ENCODE measurements around the gene TTLL11. TPM values are rescaled to one million over a fixed set of nuclear protein-coding genes. Genes with fewer than 3 reads are reported as not detected.
A peak's percentile ranks its signal among the peaks of the same experiment; 100 is the strongest.

Gene TTLL11
- total RNA-seq, 1 experiment from 2014 or later = 3.8 TPM

DNA sequence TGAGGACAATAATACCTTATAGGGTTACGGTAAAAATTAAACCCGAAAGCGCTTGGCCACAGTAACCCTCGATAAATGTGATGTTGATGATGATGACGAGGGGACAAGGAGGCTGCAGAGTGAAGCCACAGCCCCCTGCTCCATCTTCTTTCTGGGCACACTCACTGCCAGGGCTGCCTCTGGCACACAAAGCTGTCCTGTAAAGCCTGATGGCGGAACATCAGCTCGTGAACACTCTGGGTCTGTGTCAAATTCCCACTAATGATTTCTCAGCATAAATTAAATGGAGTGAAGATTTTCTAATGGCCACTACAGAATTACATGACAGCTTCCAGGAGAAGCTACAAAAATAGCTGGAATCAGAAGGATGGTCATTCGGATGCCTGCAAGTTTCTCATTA lies 142.2 kb downstream of the TTLL11 start:
- Histone ChIP-seq H3K27me3 (replicated peaks) (no peaks in the 10 kb centered on the region), H3K27ac (no peak overlapping the region), H3K4me3 (no peak overlapping the region), H3K9me3 (replicated peaks) (no peaks in the 10 kb centered on the region), H3K36me3 (no peaks in the 10 kb centered on the region), H3K4me1 (replicated peaks) (peaks cover 5% of the 10 kb centered on the region)
- no peak for DNase-seq (ENCODE audit: low read depth in 1 of 2, low spot score in 2 of 2)

GRCh38 chr9:121950441-121950840 lies 142.7 kb downstream of the TTLL11 start:
- DNase-seq (ENCODE audit: low read depth in 1 of 2, low spot score in 2 of 2) = no peak
- H3K27me3 ChIP-seq (replicated peaks) = no peaks in the 10 kb centered on the region
- no peak overlapping the region for H3K4me3 ChIP-seq
- H3K27ac ChIP-seq = no peak overlapping the region
- no peaks in the 10 kb centered on the region for H3K9me3 ChIP-seq (replicated peaks)
- no peaks in the 10 kb centered on the region for H3K36me3 ChIP-seq
- peaks cover 8% of the 10 kb centered on the region for H3K4me1 ChIP-seq (replicated peaks)

DNA sequence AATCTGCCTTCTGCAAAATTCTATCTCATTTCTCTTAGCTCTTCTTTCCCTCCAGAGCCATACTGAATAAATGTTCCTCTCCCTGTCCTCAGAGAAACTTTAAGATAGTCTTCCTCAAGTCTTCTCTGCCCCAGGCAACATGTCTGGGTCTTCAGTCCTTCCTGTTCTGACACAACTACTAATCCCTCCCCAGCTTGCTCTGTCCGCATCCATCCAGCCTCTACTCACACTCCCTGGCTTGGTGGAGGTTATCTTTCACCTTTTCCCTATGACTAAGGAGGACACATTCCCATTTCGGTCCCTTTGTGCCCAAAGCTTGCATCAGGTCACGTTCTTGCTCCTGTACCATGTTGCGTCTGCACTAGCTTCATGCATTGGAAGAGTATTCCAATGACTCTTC lies 143.3 kb downstream of the TTLL11 start:
- DNase-seq (ENCODE audit: low read depth in 1 of 2, low spot score in 2 of 2) = no peak
- H3K27ac ChIP-seq = no peak overlapping the region
- H3K27me3 ChIP-seq (replicated peaks) = no peaks in the 10 kb centered on the region
- H3K4me3 ChIP-seq = no peak overlapping the region
- H3K4me1 ChIP-seq (replicated peaks) = peaks cover 15% of the 10 kb centered on the region
- H3K9me3 ChIP-seq (replicated peaks) = no peaks in the 10 kb centered on the region
- no peaks in the 10 kb centered on the region for H3K36me3 ChIP-seq

DNA sequence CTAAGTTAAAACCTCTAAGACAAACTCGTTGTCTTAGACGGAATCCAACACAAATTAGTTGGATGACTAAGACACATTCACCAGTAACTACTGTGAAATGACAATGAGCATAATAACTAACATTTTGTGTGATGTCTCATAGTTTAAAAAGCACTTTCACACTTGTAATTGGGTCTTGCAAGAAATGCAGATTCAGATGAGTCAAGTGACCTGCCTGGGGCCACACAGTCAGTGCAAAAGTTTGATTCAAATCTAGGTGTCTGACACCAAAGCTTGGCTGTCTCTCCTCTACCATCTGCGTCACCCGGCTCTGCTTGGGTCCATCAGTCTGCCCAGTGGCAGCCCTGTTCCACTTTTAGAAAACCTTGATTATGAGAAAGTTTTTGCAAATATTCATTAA lies 143.7 kb downstream of the TTLL11 start:
- Histone ChIP-seq H3K4me1 (replicated peaks) (peaks cover 15% of the 10 kb centered on the region), H3K27ac (no peak overlapping the region), H3K4me3 (no peak overlapping the region), H3K36me3 (no peaks in the 10 kb centered on the region), H3K9me3 (replicated peaks) (no peaks in the 10 kb centered on the region), H3K27me3 (replicated peaks) (no peaks in the 10 kb centered on the region)
- no peak for DNase-seq (ENCODE audit: low read depth in 1 of 2, low spot score in 2 of 2)

- H3K27ac ChIP-seq = no peak overlapping the region
- H3K27me3 ChIP-seq (replicated peaks) = no peaks in the 10 kb centered on the region
- DNase-seq (ENCODE audit: low read depth in 1 of 2, low spot score in 2 of 2) = no peak
- H3K4me1 ChIP-seq (replicated peaks) = peaks cover 15% of the 10 kb centered on the region
- H3K4me3 ChIP-seq = no peak overlapping the region
- no peaks in the 10 kb centered on the region for H3K9me3 ChIP-seq (replicated peaks)
- no peaks in the 10 kb centered on the region for H3K36me3 ChIP-seq
Observed at GRCh38 chr9:121947775-121948174, 145.3 kb downstream of the TTLL11 start.

DNA sequence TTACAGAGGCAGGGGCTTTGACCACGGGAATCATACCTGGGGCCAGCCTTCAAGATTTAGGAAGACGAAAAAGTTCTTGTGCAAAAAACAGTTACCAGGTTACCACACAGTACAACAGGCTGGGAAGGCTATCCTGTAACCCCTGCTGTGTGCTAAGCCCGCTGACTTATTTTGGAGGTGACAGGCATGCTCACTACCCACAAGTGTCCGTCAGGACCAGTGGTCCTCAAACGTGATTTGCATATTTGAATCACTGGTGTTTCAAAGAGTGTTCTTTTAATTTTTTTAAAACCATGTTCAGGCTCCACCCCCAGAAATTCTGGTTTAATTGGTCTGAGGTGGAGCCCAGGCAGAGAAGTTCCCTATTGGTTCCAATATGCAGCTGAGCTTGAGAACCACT lies 146.6 kb downstream of the TTLL11 start:
- no peaks in the 10 kb centered on the region for H3K9me3 ChIP-seq (replicated peaks)
- H3K27ac ChIP-seq = no peak overlapping the region
- no peaks in the 10 kb centered on the region for H3K27me3 ChIP-seq (replicated peaks)
- H3K4me3 ChIP-seq = no peak overlapping the region
- peaks cover 15% of the 10 kb centered on the region for H3K4me1 ChIP-seq (replicated peaks)
- H3K36me3 ChIP-seq = no peaks in the 10 kb centered on the region
- no peak for DNase-seq (ENCODE audit: low read depth in 1 of 2, low spot score in 2 of 2)

GRCh38 chr9:121945849-121946248 lies 147.3 kb downstream of the TTLL11 start:
- Histone ChIP-seq H3K4me3 (no peak overlapping the region), H3K9me3 (replicated peaks) (no peaks in the 10 kb centered on the region), H3K4me1 (replicated peaks) (peaks cover 15% of the 10 kb centered on the region), H3K27me3 (replicated peaks) (no peaks in the 10 kb centered on the region), H3K36me3 (no peaks in the 10 kb centered on the region), H3K27ac (no peak overlapping the region)
- no peak for DNase-seq (ENCODE audit: low read depth in 1 of 2, low spot score in 2 of 2)

DNA sequence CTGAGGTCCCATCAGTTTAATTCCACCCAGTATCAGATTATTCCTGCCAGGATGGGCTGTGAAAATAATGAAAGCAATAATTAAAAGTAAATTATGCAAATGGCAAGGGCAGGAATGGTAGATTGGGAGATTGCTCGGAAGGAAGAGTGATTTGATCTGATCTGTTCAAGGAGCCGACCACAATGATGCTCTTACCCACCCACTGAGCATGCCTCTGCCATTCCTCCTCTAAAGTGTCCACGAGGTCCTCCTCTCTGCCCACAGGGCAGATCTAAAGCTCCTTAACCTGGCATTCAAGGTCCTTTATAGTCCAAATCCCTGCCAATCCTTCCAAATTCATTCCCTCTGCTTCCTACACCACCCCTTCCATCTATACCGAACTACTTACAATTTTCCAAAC lies 147.8 kb downstream of the TTLL11 start:
- H3K4me1 ChIP-seq (replicated peaks) = peaks cover 15% of the 10 kb centered on the region
- no peak for DNase-seq (ENCODE audit: low read depth in 1 of 2, low spot score in 2 of 2)
- H3K36me3 ChIP-seq = no peaks in the 10 kb centered on the region
- H3K4me3 ChIP-seq = no peak overlapping the region
- H3K27me3 ChIP-seq (replicated peaks) = no peaks in the 10 kb centered on the region
- H3K9me3 ChIP-seq (replicated peaks) = no peaks in the 10 kb centered on the region
- no peak overlapping the region; the same call in 1 of the 2 replicates for H3K27ac ChIP-seq

GRCh38 chr9:121944711-121945191 lies 148.4 kb downstream of the TTLL11 start:
- Histone ChIP-seq H3K27ac (no peak overlapping the region; the same call in 1 of the 2 replicates), H3K36me3 (no peaks in the 10 kb centered on the region)

GRCh38 chr9:121943463-121943862 lies 149.6 kb downstream of the TTLL11 start:
- no peaks in the 10 kb centered on the region for H3K9me3 ChIP-seq (replicated peaks)
- H3K27me3 ChIP-seq (replicated peaks) = no peaks in the 10 kb centered on the region
- no peak overlapping the region for H3K4me3 ChIP-seq
- no peak overlapping the region for H3K27ac ChIP-seq
- no peaks in the 10 kb centered on the region for H3K36me3 ChIP-seq
- no peak for DNase-seq (ENCODE audit: low read depth in 1 of 2, low spot score in 2 of 2)
- H3K4me1 ChIP-seq (replicated peaks) = peaks cover 15% of the 10 kb centered on the region

More at GRCh38 chr9:121944711-121945191, 148.4 kb downstream of the TTLL11 start:
- Histone ChIP-seq H3K4me1 (replicated peaks) (peaks cover 15% of the 10 kb centered on the region), H3K4me3 (no peak overlapping the region), H3K27me3 (replicated peaks) (no peaks in the 10 kb centered on the region), H3K9me3 (replicated peaks) (no peaks in the 10 kb centered on the region)
- peak in 1 of 2 experiments; percentile 19 for DNase-seq (ENCODE audit: low read depth in 1 of 2, low spot score in 2 of 2)

DNA sequence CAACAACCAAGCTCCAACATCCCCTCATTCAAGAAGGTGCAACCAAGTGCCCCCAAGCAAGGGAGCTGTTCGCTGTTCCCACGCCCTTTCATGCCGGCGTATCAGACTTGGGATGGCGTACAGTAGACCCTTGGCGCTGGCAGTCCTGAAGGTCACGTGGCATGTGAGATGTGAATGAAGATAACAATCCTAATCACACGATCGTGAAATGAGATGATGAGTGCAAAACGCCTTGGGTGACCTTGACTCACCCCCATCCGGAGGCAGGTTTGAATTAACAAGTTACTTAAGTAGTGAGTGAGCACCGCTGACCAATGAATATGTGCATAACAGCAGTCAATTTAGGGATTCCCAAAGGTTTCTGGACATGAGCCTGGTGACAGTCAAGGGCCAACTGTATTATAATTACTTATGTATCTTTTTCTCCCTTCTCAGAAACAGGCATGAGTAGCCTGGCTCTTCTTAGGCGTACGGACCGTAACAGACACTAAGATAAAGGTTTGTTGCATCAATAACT lies 150.2 kb downstream of the TTLL11 start:
- Histone ChIP-seq H3K4me3 (no peak overlapping the region), H3K36me3 (no peaks in the 10 kb centered on the region), H3K27ac (no peak overlapping the region), H3K27me3 (replicated peaks) (no peaks in the 10 kb centered on the region), H3K4me1 (replicated peaks) (peaks cover 15% of the 10 kb centered on the region), H3K9me3 (replicated peaks) (no peaks in the 10 kb centered on the region)
- no peak for DNase-seq (ENCODE audit: low read depth in 1 of 2, low spot score in 2 of 2)

- DNase-seq (ENCODE audit: low read depth in 1 of 2, low spot score in 2 of 2) = no peak
Observed at GRCh38 chr9:121942313-121942712, 150.8 kb downstream of the TTLL11 start.

GRCh38 chr9:121939643-121940042 lies 153.5 kb downstream of the TTLL11 start:
- DNase-seq (ENCODE audit: low read depth in 1 of 2, low spot score in 2 of 2) = no peak
- Histone ChIP-seq H3K4me3 (no peak overlapping the region), H3K27ac (no peak overlapping the region), H3K4me1 (replicated peaks) (no peaks in the 10 kb centered on the region; the same call in 1 of the 2 replicates), H3K9me3 (replicated peaks) (no peaks in the 10 kb centered on the region), H3K27me3 (replicated peaks) (no peaks in the 10 kb centered on the region), H3K36me3 (no peaks in the 10 kb centered on the region)

More at GRCh38 chr9:121942313-121942712, 150.8 kb downstream of the TTLL11 start:
- Histone ChIP-seq H3K4me3 (no peak overlapping the region), H3K4me1 (replicated peaks) (peaks cover 15% of the 10 kb centered on the region), H3K27me3 (replicated peaks) (no peaks in the 10 kb centered on the region), H3K9me3 (replicated peaks) (no peaks in the 10 kb centered on the region), H3K36me3 (no peaks in the 10 kb centered on the region), H3K27ac (no peak overlapping the region)

- DNase-seq (ENCODE audit: low read depth in 1 of 2, low spot score in 2 of 2) = no peak
- no peaks in the 10 kb centered on the region for H3K4me1 ChIP-seq (replicated peaks)
- H3K9me3 ChIP-seq (replicated peaks) = no peaks in the 10 kb centered on the region
- no peak overlapping the region for H3K4me3 ChIP-seq
- H3K27me3 ChIP-seq (replicated peaks) = no peaks in the 10 kb centered on the region
- no peaks in the 10 kb centered on the region for H3K36me3 ChIP-seq
- no peak overlapping the region for H3K27ac ChIP-seq
Observed at GRCh38 chr9:121938621-121939020, 154.5 kb downstream of the TTLL11 start.

GRCh38 chr9:121937240-121937639 lies 155.9 kb downstream of the TTLL11 start:
- H3K27ac ChIP-seq = no peak overlapping the region
- H3K9me3 ChIP-seq (replicated peaks) = no peaks in the 10 kb centered on the region
- H3K36me3 ChIP-seq = no peaks in the 10 kb centered on the region
- no peaks in the 10 kb centered on the region for H3K27me3 ChIP-seq (replicated peaks)
- H3K4me3 ChIP-seq = no peak overlapping the region
- no peak for DNase-seq (ENCODE audit: low read depth in 1 of 2, low spot score in 2 of 2)
- no peaks in the 10 kb centered on the region for H3K4me1 ChIP-seq (replicated peaks)
